ENCODE results near the gene GRIP2. TPM values are rescaled to one million over a fixed set of nuclear protein-coding genes. Genes with fewer than 3 reads are reported as not detected.

Gene GRIP2
- polyA plus RNA-seq, 1 donor (not counting 4 experiments of a cell fraction or from before 2014, with no cell fraction given): 0.01 TPM

DNA sequence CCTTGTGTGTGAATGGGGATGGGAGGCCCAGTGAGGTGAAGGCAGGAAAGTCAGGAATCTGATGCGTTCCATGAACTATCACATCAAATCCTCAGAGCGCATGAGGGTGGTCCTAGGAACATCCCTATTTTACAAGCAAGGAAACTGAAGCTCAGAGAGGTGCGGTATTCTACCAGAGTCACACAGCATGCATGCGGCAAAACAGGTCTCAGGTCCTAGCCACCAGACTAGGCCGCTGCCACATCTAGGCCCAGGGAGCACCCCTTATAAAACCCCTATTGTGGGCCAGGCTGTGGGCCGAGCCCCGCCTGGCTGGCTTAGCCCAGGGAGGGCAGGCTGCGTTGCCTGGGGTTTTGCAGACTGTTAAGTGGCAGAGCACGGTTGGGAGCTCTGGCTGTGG lies 17.9 kb upstream of the GRIP2 start:
- Histone ChIP-seq H3K4me3 (ENCODE audit: control insufficient read depth in 2 of 3, extremely low read depth in 1 of 3, insufficient read depth in 2 of 3, low read depth in 1 of 3, low read length in 3 of 3) (no peak overlapping the region), H3K36me3 (ENCODE audit: control insufficient read depth in 2 of 2, extremely low read depth in 1 of 2, insufficient read depth in 2 of 2, low read length in 2 of 2) (no peaks in the 10 kb centered on the region), H3K9me3 (ENCODE audit: control insufficient read depth, low read depth, low read length) (no peaks in the 10 kb centered on the region), H3K9me1 (ENCODE audit: control insufficient read depth, extremely low read depth, insufficient read depth, low read length) (no peaks in the 10 kb centered on the region), H3K27ac (ENCODE audit: control insufficient read depth, insufficient read depth, low read length) (no peak overlapping the region), H2AFZ (ENCODE audit: control insufficient read depth, low read length) (no peak overlapping the region), H4K20me1 (ENCODE audit: control insufficient read depth, extremely low read depth, insufficient read depth, low read length) (peaks cover 3% of the 10 kb centered on the region), H3K27me3 (ENCODE audit: control insufficient read depth, extremely low read depth, insufficient read depth, low read length) (peaks cover 28% of the 10 kb centered on the region), H3K9ac (ENCODE audit: control insufficient read depth, extremely low read depth, insufficient read depth, low read length) (no peak overlapping the region), H3K4me2 (ENCODE audit: control insufficient read depth, extremely low read depth, insufficient read depth, low read depth, low read length) (no peak overlapping the region), H3K4me1 (ENCODE audit: control insufficient read depth, extremely low read depth, insufficient read depth, low read length) (peaks cover 8% of the 10 kb centered on the region), H3K79me2 (ENCODE audit: control insufficient read depth, insufficient read depth, low read length) (no peaks in the 10 kb centered on the region)
- FAIRE-seq (no peak), DNase-seq (ENCODE audit: low read depth, low spot score) (no peak)
- no peak for TF ChIP-seq EZH2 (IDR thresholded peaks at IDR 0.05; ENCODE audit: low read length)
- TF ChIP-seq, protein P1, sequence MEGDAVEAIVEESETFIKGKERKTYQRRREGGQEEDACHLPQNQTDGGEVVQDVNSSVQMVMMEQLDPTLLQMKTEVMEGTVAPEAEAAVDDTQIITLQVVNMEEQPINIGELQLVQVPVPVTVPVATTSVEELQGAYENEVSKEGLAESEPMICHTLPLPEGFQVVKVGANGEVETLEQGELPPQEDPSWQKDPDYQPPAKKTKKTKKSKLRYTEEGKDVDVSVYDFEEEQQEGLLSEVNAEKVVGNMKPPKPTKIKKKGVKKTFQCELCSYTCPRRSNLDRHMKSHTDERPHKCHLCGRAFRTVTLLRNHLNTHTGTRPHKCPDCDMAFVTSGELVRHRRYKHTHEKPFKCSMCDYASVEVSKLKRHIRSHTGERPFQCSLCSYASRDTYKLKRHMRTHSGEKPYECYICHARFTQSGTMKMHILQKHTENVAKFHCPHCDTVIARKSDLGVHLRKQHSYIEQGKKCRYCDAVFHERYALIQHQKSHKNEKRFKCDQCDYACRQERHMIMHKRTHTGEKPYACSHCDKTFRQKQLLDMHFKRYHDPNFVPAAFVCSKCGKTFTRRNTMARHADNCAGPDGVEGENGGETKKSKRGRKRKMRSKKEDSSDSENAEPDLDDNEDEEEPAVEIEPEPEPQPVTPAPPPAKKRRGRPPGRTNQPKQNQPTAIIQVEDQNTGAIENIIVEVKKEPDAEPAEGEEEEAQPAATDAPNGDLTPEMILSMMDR (optimal IDR thresholded peaks at IDR 0.05 in 1 of 3, IDR thresholded peaks at IDR 0.05 in 1 of 3, conservative IDR thresholded peaks at IDR 0.05 in 1 of 3; ENCODE audit: extremely low read depth in 1 of 3, insufficient read depth in 2 of 3, low read length in 3 of 3): no peak
- dilution Hi-C loops (cut with MboI; ENCODE audit: extremely low pct_ligation_motif_present, low sequenced_read_pairs): no loop called here

DNA sequence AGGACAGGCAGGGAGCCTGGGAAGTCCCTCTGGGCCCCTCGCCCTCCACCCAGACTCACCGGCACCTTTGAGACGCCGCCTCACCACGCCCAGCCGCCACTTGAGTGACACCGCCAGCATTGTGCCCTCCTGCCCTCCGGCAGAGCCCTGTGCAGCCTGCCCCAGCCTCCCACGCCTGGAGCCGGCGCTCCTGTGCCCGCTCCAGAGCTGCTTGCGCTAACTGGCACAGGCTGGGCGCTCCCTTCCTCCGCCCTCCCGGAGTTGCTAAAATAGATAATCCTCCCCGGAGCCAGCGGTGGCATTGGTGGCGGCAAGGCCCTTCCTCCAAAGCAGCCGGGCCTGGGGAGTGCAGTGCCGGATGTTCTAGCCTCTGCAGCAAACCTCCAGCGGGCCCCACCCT lies 15.7 kb upstream of the GRIP2 start:
- no peak overlapping the region for H2AFZ ChIP-seq (ENCODE audit: control insufficient read depth, low read length)
- no peak overlapping the region for H3K9ac ChIP-seq (ENCODE audit: control insufficient read depth, extremely low read depth, insufficient read depth, low read length)
- H3K9me3 ChIP-seq (ENCODE audit: control insufficient read depth, low read depth, low read length): no peaks in the 10 kb centered on the region
- FAIRE-seq: no peak
- peak; percentile 21 for TF ChIP-seq EZH2 (IDR thresholded peaks at IDR 0.05; ENCODE audit: low read length)
- TF ChIP-seq, protein P1 (optimal IDR thresholded peaks at IDR 0.05 in 1 of 3, IDR thresholded peaks at IDR 0.05 in 1 of 3, conservative IDR thresholded peaks at IDR 0.05 in 1 of 3; ENCODE audit: extremely low read depth in 1 of 3, insufficient read depth in 2 of 3, low read length in 3 of 3): no peak
- peak overlapping the region; percentile 43 for H3K4me2 ChIP-seq (ENCODE audit: control insufficient read depth, extremely low read depth, insufficient read depth, low read depth, low read length)
- H3K4me3 ChIP-seq (ENCODE audit: control insufficient read depth in 2 of 3, extremely low read depth in 1 of 3, insufficient read depth in 2 of 3, low read depth in 1 of 3, low read length in 3 of 3): no peak overlapping the region
- no peaks in the 10 kb centered on the region for H3K36me3 ChIP-seq (ENCODE audit: control insufficient read depth in 2 of 2, extremely low read depth in 1 of 2, insufficient read depth in 2 of 2, low read length in 2 of 2)
- H3K9me1 ChIP-seq (ENCODE audit: control insufficient read depth, extremely low read depth, insufficient read depth, low read length): no peaks in the 10 kb centered on the region
- H3K27me3 ChIP-seq (ENCODE audit: control insufficient read depth, extremely low read depth, insufficient read depth, low read length): peaks cover 37% of the 10 kb centered on the region
- H4K20me1 ChIP-seq (ENCODE audit: control insufficient read depth, extremely low read depth, insufficient read depth, low read length): peaks cover 2% of the 10 kb centered on the region
- no peak overlapping the region for H3K27ac ChIP-seq (ENCODE audit: control insufficient read depth, insufficient read depth, low read length)
- DNase-seq (ENCODE audit: low read depth, low spot score): no peak
- dilution Hi-C loops (cut with MboI; ENCODE audit: extremely low pct_ligation_motif_present, low sequenced_read_pairs): no loop called here
- peaks cover 10% of the 10 kb centered on the region for H3K4me1 ChIP-seq (ENCODE audit: control insufficient read depth, extremely low read depth, insufficient read depth, low read length)
- no peaks in the 10 kb centered on the region for H3K79me2 ChIP-seq (ENCODE audit: control insufficient read depth, insufficient read depth, low read length)
